HTR-8/SVneo (cell line): Measurements from ENCODE around the gene MORN5.

Experiments
- DNase-seq: peaks from one replicate; pipeline ENCODE4 v3.0.0; 2011; ENCODE audit warnings: low spot score, mixed read lengths; ENCODE audit not compliant: insufficient read length
- FAIRE-seq: peaks from 2 replicates; lab custom pipeline; 2011; peaks lifted over from hg19 to GRCh38; lab: Jason Lieb, UNC

The MORN5 gene

DNA sequence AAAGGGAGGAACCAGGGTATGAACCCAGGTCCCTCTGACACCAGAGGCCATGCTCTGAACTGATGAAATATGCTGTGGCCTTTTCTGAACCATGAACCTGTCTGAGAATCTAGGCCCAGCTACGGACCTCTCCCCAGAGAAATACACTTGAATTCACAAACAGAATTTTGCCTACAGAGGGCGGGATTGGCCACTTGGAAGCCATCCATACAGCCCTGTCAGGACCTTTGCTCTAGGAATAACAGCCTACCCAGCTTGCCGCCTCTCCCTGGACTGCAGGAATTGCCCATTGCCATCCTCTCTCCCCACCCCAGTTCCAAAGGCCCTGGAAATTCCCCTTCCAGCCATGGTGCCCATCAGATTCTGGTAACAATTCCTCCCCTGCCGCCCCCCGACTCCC, 26.6 kb downstream of the MORN5 start:
- no peak for FAIRE-seq
- DNase-seq = no peak

DNA sequence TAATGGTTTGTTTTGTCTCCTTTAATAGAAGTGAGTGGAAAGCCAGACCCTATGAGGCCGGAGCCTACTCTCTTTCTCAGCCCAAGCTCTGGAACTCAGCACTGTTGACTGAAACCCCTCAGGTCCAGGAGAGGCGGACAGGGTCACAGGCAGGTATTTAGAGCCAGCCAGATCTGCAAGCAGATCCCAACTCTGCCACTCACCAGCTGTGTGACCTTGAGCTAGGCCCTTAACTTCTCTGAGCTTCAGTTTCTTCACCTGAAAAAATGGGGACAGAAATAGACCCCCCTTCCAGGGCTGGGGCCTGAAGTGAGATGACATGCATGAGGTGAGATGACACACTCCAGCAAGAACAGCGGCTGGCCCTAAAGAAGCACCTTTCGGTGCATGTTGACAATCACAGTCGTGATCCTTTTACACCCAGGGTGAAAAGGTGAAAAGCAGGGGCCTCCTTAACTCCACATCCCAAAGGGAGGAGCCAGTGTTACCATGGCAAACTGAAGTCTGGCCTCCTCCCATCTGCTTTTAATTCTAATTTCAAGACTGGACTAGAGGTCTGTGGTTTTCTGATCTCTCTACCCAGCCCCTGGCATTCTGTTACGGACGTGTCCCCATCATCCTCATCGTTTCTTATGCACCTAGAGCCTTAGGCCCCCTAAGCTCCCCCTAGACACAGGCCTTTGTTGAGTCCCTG, 27.2 kb downstream of the MORN5 start:
- FAIRE-seq (no peak), DNase-seq (no peak)

DNA sequence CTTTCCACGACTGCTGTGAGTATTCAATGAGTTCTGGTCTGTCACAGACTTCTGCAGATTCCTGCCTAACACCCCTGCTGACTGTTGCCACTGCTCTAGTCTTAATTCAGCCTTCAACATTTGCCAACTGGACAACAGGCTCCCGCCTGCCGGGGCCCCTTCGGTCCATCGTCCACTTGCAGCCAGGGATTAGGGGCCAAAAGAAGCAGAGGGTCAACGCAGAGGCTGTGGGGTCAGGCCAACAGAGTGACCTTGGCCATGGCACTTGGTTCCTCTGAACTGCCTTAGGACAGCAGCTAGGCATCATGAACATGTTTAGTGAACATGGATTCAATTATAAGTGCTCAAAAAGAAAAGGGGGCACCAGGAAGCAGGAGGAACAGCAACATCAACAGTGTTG, 28.7 kb downstream of the MORN5 start:
- FAIRE-seq = no peak
- no peak for DNase-seq

DNA sequence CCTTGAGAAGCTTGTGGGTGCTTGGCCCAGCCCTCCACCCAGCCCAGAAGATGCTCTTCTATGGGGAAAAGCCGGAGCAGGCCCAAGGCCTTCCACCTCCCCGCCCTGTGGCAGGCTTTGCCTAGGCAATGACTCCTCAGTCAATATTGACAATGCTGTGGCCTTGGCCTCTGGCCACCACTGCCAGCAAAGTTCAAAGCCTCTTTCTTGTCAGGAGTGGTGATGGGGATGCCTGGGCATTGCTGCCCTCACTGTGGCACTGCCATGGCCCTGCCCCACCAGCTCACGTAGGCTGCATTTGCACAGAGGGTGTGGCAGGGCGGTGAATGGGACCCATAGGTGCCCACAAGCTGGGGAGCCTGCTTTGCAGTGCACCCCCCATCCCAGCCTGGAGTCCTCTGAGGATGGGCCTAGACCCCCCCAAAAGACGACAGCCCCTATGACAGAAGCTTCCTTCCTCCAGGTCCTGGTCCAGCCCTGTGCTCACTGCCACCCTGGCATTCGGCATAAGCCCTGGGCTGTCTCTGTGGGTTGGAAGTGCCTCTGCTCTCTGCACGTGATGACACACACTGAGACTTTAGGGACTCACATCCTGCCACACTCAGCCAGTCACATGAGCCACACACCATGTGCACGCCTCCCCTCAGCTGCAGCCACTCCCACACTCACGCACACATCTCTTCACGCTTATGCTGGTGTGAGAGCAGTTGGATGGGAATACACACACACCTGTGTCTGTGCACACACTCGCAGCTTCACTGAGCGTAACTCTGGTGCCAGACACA, 31.1 kb downstream of the MORN5 start:
- DNase-seq (no peak), FAIRE-seq (no peak)

DNA sequence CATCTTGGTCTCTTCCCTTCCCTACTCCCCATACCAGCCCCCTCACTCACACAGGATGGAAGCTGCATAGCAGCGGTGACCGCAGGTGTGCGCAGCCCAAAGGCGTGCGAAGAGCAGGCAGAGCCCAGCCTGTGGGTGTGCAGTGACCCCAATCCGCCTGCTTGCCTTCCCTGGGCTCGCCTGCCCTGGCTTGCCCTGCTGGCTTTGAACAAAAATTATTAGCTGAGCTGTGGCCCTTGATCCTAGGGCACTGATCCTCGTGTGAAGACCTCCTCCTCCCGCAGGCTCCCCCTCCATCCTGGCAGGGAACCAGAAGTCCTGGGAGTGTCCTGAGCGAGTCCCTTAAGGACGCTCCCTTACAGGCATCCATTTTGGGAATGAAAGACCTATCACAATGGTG, 31.9 kb downstream of the MORN5 start:
- DNase-seq = no peak
- FAIRE-seq = no peak

DNA sequence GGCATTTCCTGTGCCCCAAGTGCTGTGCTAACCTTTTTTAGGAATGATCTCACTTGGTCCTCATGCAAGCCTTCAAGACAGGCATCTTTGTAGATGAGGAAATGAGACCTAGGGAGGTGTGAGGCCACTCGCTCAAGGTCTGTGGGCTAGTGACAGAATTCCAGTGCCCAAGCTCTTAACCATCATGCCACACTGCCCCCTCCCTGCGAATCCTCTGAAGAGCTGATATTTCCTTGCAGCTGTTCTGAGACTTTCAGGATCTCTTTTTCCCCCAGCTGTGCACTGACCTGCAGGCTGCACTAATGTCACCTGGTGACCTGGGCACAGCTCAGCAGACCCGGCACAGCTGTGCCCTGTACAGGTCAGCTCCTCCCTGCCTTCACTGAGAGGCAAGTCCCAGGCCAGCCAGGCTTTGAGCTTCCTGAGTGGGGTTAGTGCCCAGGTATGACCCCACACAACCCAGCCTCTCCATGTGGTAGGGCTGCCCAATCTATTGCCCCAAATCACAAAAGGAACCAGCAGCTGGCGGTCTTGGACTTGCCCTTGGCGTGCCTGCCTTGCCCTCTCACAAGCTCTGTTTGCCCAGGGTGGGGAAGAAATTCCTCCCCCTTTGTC, 32.7 kb downstream of the MORN5 start:
- DNase-seq (no peak), FAIRE-seq (no peak)

DNA sequence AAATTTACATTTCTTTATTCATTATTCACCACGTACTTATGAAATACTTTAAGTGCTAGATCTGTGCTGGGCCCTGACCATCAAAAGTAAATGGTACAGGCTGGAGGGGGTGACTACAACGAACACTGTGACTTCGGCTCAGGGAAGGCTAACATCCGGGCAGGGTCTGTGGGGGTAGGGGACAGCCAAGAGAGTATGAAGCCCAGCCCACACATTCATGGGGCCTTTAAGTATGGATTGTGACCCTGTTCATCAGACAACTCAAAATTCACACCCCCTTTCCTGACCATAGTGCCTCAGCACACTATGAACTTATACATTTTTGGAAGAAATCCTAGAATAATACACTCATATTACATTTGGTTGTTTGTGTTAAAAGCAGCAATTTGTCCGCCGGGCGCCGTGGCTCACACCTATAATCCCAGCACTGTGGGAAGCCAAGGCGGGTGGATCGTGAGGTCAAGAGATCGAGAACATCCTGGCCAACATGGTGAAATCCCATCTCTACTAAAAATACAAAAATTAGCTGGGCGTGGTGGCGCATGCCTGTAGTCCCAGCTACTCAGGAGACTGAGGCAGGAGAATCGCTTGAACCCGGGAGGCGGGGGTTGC, 33.3 kb downstream of the MORN5 start:
- no peak for DNase-seq
- FAIRE-seq = no peak

DNA sequence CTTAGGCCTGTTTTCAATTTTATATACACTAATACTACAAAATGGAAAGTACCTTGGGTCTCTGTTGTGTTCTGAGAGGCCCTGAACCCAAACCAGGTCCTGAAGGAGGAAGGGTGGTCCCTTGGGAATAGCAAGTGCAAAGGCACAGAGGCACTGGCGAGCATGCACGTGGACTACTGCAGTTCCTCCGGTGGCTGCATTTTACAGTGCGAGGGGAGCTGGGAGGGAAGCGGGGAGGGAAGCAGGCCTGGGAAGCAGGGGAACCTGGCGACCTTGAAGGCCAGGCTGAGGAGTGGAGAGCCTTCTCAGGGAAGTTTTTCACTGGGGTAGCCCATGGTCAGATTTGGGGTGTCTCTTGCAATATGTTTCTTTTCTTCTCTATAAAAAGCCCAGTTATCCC, 33.9 kb downstream of the MORN5 start:
- DNase-seq (no peak), FAIRE-seq (no peak)

DNA sequence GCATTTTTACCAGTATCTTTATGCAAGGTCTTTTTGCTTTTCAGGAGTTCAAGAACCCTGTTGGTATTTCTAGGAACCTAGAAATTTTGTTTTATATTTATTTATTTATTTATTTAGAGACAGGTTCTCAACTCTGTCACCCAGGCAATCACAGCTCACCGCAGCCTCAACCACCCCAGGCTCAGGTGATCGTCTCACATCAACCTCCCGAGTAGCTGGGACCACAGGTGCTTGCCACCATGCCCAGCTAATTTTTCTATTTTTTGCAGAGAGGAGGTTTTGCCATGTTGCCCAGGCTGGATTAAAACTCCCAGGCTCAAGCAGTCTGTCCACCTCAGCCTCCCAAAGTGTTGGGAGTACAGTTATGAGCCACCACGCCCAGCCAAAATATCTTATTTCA, 36.2 kb downstream of the MORN5 start:
- DNase-seq = no peak
- FAIRE-seq = no peak

DNA sequence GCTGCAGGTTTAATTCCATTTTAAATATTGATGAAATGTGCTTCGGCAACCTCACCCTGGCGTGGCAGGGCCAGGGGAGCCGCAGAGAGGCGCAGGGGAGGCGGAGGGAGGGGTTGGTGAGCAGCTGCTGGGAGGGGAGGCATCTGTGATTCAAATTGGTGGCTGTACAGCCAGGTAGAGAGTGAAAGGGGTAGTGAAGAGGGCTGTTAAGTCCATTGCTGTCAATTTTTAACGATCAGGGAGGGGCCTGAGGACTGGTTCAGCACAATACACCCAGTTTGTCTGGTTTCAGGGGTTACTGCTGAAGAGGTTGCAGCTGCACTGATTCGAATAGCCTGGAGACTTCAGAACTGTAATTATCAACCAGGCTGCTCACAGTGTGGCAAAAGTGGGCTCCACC, 37.7 kb downstream of the MORN5 start:
- DNase-seq (no peak), FAIRE-seq (no peak)

DNA sequence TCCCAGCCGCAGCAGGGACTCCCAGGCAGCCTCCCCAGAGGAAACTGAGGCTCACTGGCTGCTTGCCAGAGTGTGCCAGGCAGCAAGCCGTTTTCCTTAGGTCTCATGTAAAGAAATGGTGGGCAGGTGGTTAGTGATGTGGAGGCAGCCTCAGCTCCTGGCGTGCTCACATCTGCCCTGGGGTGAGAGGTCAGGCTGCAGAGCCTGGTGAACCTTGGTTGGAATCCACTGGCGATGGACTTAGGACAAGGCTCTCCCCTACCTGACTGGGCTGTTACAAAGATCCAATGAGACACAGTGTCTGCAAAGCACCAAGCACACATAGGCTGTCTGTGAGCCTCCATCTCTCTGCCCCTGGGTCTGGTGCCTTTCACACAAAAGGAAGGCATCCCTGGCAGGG, 38.2 kb downstream of the MORN5 start:
- DNase-seq (no peak), FAIRE-seq (no peak)

DNA sequence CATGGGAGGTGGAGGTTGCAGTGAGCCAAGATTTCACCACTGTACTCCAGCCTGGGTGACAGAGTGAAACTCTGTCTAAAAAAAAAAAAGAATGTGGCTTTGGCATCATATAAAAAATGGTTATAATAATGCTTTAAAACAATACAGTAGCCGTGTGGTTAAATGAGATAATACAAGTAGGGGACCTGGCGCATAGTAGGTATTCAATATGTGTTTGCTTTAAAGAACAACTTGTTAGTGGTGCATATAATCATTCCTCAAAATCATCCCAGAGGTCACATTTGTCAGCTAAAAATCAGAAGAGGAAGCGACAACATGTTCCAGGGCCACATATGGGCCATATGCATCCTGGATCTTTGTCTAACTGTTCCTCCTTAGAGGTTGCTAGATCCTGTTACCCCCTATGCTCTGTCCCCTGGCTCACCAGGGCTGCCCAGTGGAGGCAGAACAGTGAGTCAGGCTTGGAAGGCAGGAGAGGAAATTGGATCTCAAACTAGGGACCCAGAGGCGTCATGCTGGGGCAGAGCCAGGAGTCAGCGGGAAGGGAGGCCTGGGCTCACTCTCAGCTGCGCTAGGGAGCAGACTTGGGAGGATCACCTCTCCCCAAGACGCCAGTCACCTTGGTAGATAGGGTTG, 41.4 kb downstream of the MORN5 start:
- FAIRE-seq (no peak), DNase-seq (no peak)

DNA sequence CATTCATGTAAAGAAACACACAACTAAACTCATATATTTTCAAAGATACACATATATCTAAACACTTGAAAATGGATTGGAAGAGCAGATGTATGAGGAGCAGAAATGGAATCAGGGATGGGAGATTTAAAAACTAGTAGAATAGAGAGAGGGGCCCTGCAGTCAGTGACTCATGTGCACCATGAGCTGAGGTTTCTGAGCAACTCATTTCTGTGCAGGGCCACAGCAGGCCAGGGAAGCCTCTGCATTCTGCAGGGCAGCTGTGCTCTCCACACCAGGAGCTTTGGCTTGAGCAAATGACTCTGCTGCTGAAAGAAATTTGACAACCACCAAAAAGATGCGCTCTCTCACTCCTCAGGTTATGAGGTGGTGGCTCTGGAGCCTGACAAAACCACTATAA, 41.9 kb downstream of the MORN5 start:
- FAIRE-seq (no peak), DNase-seq (no peak)

DNA sequence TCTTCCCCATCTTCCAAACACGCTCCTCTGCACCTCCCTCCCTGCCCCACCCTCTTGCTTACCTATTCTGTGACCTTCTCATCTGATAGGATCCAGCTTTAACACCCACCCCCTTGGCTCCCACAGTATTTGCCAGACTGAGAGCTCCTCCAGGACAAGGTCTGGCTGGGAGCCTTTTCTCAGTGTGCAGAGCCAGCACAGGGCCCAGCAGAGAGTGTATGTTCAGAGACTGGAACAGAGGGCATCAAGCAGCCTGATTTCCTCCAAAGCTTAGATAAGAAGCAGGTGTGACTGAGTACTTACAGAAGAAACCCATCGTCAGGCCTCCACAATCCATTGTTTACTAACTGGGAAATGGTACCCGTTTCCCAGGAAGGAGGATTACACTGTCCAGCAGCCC, 42.4 kb downstream of the MORN5 start:
- DNase-seq = no peak
- no peak for FAIRE-seq

DNA sequence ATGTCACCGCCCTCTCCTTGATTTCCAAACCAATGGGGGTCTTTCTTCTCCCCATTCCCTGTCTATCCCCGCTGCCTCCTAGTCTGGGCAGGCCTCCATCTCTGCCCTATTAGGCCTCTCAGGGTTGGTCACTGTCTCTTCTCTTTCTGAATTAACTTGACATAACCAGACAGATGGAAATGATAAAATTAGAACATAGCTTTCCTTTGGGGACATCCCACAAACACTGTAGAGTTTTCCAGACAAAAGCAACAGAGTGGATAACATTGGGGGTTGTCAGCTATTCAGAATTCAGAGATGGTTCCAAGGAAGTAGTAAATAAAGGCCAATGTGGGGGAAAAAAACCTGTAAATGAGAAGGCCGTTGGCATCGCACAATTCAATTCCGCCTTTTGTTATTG, 44.3 kb downstream of the MORN5 start:
- FAIRE-seq = no peak
- DNase-seq = no peak

DNA sequence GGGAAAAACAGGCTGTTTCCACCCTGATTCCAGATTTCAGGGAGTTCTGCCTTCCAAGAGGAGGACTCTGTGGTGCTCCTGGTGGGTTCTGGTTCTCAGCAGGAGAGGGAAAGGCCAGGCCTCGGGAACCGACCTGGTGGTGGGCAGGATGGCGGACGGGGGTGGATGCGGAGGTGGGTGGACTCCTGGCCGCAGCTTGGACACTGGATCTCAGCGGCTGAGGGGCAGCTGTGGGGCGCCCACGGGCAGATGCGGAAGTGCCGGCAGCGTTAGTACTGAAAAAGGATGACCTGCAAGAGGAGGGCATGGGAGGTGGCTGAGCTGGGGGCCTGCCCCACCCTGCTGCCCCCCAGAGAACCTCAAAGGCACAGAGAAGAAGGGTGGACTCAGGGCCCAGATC, 44.8 kb downstream of the MORN5 start:
- DNase-seq = no peak
- FAIRE-seq = no peak

DNA sequence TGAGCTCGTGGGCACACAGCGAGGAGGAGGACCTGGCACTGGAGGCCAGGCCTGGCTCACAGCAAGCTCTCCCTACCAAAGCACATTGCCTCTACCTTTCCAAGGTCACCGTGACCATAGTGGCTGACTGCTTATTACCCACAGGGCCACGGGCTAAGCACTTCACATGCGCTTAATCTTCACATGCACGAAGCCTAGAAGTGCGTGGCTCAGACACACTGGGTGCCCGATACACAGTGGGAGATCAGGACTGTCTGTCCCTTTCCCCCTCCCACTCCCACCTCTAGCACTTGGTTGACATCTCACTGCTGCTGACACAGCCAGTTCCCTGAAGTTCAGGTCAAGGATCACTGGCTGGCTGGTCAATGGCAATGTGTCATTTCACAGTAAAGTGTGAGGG, 45.5 kb downstream of the MORN5 start:
- DNase-seq (no peak), FAIRE-seq (no peak)

DNA sequence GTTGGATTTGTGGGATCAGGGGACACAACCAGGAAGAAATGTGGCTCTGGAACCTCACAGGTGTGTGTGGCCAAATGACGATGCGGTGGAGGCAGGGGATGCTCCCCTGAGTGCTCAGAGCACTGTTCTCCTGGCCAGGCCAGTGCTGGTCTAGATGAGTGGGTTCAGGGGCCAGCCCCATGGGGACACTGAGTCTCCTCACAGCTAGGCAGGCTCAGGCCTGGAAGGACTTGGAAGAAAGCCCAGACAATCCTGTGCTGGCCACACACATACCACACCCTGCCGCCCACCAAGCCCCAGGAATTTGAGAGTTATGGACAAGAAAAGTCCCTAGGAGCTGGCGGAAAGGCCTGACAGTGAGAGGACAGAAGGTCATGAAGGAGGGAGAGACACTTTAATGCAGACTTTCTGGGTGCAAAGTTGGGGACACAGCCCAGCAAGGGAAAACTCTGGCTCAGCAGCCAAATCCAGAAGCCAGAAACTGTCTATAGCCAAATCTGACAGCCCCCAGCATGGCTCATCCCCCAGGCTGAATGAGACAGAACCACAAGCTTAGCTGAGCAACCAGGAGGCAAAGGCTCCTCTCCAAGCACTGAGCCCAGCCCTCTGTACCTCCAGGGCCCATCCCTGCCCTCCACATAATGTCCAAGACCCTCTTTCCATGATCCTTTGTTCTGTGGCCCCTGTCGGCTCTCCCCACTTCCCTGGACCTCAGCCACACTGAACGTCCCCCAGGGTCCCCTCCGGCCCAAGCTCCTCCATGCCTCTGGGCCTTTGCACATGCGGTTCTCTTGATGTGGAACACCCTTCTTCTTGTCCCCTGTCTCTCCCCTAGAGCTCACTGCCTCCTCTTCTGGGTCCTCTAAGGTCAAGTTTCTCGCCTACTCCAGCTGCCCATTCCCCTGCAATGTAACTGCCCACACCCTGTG, 46.7 kb downstream of the MORN5 start:
- FAIRE-seq = no peak
- peak; percentile 69 for DNase-seq

DNA sequence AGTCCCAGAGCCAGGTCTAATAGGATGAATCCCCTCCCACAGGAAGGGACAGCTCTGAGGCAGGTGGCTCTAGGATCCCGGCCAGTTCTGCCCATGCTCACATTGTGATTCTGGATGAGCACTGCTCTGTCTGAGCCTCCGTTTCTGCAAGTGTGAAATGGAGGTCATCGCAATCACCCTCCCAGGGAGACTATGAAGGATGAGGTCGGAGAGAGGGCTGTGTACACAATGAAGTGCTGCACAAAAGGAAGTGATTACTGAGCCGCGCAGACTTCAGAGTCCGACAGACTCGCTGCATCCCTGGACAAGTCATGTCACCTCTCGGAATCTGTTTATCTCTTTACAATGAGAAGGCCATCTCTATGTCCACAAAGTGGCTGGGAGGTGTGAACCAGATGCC, 47.4 kb downstream of the MORN5 start:
- FAIRE-seq (no peak), DNase-seq (no peak)

DNA sequence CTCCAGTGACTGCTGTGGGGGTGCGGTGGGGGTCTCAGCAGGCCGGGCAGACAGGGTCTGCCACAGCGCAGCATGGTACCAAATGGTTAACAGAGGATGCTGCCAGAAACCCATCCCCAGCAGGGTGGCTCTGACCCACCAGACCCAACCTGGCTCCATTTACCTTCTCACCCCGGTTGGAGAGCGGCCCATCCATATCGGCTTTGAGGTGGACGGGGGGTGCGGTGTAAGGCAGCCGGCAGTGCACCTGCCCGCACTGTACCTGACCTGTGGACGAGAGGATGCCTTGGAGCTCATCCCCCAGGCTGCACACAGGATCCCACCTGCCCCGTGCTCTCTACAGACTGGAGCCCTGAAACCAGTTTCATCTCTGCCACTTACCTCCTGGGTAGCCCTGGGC, 49.7 kb downstream of the MORN5 start:
- FAIRE-seq (no peak), DNase-seq (no peak)
